Peyer's patch (tissue), 4 donors: ENCODE results near the gene DCXR. TPM values are rescaled to one million over a fixed set of nuclear protein-coding genes. Genes with fewer than 3 reads are reported as not detected.
A peak's percentile ranks its signal among the peaks of the same experiment; 100 is the strongest.

Experiments used
- DNase-seq, 3 donors: peaks; one replicate each; pipeline ENCODE4 v3.0.0-alpha.2; 2017 to 2019
- H3K27ac ChIP-seq, 4 donors: fragments of 200-600 bp; sonication (generic); one replicate each; pipeline ENCODE4 v1.5.1; 2016 to 2019
- H3K27me3 ChIP-seq, 2 donors: fragments of 200-600 bp; sonication (generic); one replicate each; pipeline ENCODE4 v1.5.1; 2019
- H3K36me3 ChIP-seq, 3 donors: fragments of 200-600 bp; sonication (generic); one replicate each; pipeline ENCODE4 v1.5.1; 2016 to 2019
- H3K4me1 ChIP-seq, 4 donors: fragments of 200-600 bp; sonication (generic); one replicate each; pipeline ENCODE4 v1.5.1; 2016 to 2019
- H3K4me3 ChIP-seq, 4 donors: fragments of 200-600 bp; sonication (generic); 1 replicate in 3 of 4; 2 replicates in 1 of 4; pipeline ENCODE4 v1.5.1; 2016 to 2019; ENCODE audit warnings: mild to moderate bottlenecking in 1 of 4
- H3K9me3 ChIP-seq, 4 donors: fragments of 200-600 bp; sonication (generic); one replicate each; pipeline ENCODE4 v1.5.1; 2016 to 2019; ENCODE audit warnings: mild to moderate bottlenecking in 1 of 4
- POLR2A ChIP-seq, 2 donors: fragments of 450-650 bp; IDR thresholded peaks; one replicate each; pipeline ENCODE4 v1.5.1; 2017; ENCODE audit warnings: antibody characterized with exemption in 2 of 2, mild to moderate bottlenecking in 2 of 2, moderate library complexity in 2 of 2
- total RNA-seq, 4 donors: library from RNA; depleted of rRNA; stranded (reverse); fragments of >200 nt; gene quantifications; one replicate each; pipeline ENCODE4 v1.1.0, GENCODE V29; 2016
- TF ChIP-seq, protein P1 (sequence below), 6 experiments: fragments of 450-650 bp in 4 of 6; fragments of 200-600 bp in 2 of 6; sonication (generic) in 1 of 6; IDR thresholded peaks; one replicate each; pipeline ENCODE4 v1.5.1; 2017 to 2019; ENCODE audit warnings: antibody characterized with exemption in 6 of 6, mild to moderate bottlenecking in 3 of 6, moderate library complexity in 1 of 6

The DCXR gene
- total RNA-seq, 4 donors from 2014 or later = 68.5 to 104 (median 86.8) TPM

GRCh38 chr17:82016875-82017459 lies 20.5 kb downstream of the DCXR start:
- Histone ChIP-seq H3K27me3 (no peaks in the 10 kb centered on the region), H3K27ac (no peak overlapping the region), H3K9me3 (no peaks in the 10 kb centered on the region), H3K36me3 (peaks cover 0 to 14% (median 0%) of the 10 kb centered on the region in 3 donors), H3K4me3 (no peak overlapping the region), H3K4me1 (peaks cover 0 to 23% (median 10%) of the 10 kb centered on the region in 4 donors)
- no peak for TF ChIP-seq POLR2A (IDR thresholded peaks at IDR 0.05)
- TF ChIP-seq, protein P1, sequence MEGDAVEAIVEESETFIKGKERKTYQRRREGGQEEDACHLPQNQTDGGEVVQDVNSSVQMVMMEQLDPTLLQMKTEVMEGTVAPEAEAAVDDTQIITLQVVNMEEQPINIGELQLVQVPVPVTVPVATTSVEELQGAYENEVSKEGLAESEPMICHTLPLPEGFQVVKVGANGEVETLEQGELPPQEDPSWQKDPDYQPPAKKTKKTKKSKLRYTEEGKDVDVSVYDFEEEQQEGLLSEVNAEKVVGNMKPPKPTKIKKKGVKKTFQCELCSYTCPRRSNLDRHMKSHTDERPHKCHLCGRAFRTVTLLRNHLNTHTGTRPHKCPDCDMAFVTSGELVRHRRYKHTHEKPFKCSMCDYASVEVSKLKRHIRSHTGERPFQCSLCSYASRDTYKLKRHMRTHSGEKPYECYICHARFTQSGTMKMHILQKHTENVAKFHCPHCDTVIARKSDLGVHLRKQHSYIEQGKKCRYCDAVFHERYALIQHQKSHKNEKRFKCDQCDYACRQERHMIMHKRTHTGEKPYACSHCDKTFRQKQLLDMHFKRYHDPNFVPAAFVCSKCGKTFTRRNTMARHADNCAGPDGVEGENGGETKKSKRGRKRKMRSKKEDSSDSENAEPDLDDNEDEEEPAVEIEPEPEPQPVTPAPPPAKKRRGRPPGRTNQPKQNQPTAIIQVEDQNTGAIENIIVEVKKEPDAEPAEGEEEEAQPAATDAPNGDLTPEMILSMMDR (IDR thresholded peaks at IDR 0.05) = no peak
- DNase-seq = no peak

GRCh38 chr17:82016061-82016874 lies 21.2 kb downstream of the DCXR start:
- no peak for TF ChIP-seq POLR2A (IDR thresholded peaks at IDR 0.05)
- TF ChIP-seq, protein P1 (IDR thresholded peaks at IDR 0.05) = no peak
- Histone ChIP-seq H3K4me1 (peaks cover 0 to 16% (median 3%) of the 10 kb centered on the region in 4 donors), H3K4me3 (no peak overlapping the region)

DNA sequence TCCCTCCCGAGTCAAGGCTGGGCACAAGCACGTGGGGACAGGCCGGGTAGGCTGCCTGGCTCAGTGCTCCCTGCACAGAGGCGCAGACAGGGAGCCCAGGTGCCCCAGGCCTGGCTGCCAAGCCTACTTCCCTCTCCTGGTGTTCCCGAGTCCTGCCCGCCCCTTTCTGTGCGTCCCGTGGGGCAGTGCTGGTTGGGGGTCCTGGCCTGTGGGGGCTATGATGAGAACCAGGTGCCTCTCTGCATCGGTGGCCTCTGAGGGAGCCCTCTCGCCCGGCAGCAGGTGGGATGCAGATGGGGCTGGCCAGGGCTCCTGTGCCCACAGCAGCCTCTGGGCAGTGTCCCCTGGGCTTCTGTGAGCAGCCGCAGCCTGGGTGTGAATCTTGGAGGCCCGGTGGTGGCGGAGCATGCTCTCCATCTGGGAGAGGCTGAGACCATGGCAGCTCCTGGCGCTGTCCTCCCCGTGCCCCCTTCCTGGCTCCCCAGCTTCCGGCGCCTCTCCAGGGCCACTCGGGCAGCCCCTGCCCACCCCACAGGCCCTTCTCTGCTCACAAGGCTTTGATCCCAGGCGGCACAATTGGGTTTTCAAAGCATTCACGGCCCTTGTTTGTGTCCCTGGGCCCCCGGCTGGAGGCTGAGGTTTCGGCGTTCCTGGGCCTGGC lies 22.1 kb downstream of the DCXR start:
- H3K9me3 ChIP-seq = no peaks in the 10 kb centered on the region
- DNase-seq = no peak
- TF ChIP-seq, protein P1 (IDR thresholded peaks at IDR 0.05) = no peak
- TF ChIP-seq POLR2A (IDR thresholded peaks at IDR 0.05) = no peak
- H3K4me3 ChIP-seq = no peak overlapping the region
- peaks cover 0 to 14% (median 0%) of the 10 kb centered on the region in 3 donors for H3K36me3 ChIP-seq
- peaks cover 0 to 10% (median 0%) of the 10 kb centered on the region in 4 donors for H3K4me1 ChIP-seq
- no peak overlapping the region for H3K27ac ChIP-seq
- no peaks in the 10 kb centered on the region for H3K27me3 ChIP-seq

More at GRCh38 chr17:82016061-82016874, 21.2 kb downstream of the DCXR start:
- DNase-seq = no peak
- Histone ChIP-seq H3K9me3 (no peaks in the 10 kb centered on the region), H3K27ac (no peak overlapping the region), H3K36me3 (peaks cover 0 to 14% (median 0%) of the 10 kb centered on the region in 3 donors), H3K27me3 (no peaks in the 10 kb centered on the region)

DNA sequence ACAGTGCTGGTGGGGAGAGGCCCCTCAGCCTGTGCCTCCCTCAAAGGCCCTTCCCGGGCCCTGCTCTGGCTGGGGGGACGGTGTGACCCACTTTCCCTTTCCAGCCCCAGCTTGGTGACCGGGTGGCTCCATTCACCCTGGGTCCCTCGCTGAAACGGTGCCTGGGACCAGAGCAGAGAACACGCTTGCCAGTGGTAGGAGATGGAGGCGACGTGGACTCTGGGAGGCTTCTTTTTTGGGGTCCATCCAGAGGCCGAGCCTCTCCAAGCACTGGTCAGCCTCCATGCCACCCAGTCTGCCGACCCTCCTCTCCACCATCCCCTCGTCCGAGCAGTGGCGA lies 22.6 kb downstream of the DCXR start:
- Histone ChIP-seq H3K9me3 (no peaks in the 10 kb centered on the region), H3K4me1 (peaks cover 0 to 5% (median 0%) of the 10 kb centered on the region in 4 donors), H3K36me3 (peaks cover 0 to 14% (median 0%) of the 10 kb centered on the region in 3 donors), H3K27ac (no peak overlapping the region), H3K4me3 (no peak overlapping the region), H3K27me3 (no peaks in the 10 kb centered on the region)
- TF ChIP-seq, protein P1 (IDR thresholded peaks at IDR 0.05) = no peak
- no peak for TF ChIP-seq POLR2A (IDR thresholded peaks at IDR 0.05)
- no peak for DNase-seq

GRCh38 chr17:82014432-82014831 lies 23.1 kb downstream of the DCXR start:
- no peak for TF ChIP-seq POLR2A (IDR thresholded peaks at IDR 0.05)
- TF ChIP-seq, protein P1 (IDR thresholded peaks at IDR 0.05) = peak in 2 of 6 experiments; percentile 22 to 31
- Histone ChIP-seq H3K27ac (no peak overlapping the region), H3K36me3 (peaks cover 0 to 14% (median 0%) of the 10 kb centered on the region in 3 donors)

More at GRCh38 chr17:82014432-82014831, 23.1 kb downstream of the DCXR start:
- no peak for DNase-seq
- no peak overlapping the region for H3K4me3 ChIP-seq
- no peaks in the 10 kb centered on the region for H3K9me3 ChIP-seq
- no peaks in the 10 kb centered on the region for H3K27me3 ChIP-seq
- peaks cover 0 to under 1% (median 0%) of the 10 kb centered on the region in 4 donors for H3K4me1 ChIP-seq
